Astrocyte (in vitro differentiated cells and primary cell): ENCODE measurements around the gene PHF1. TPM values are rescaled to one million over a fixed set of nuclear protein-coding genes. Genes with fewer than 3 reads are reported as not detected.
A peak's percentile ranks its signal among the peaks of the same experiment; 100 is the strongest.

Experiments used
- DNase-seq: peaks from one replicate; pipeline ENCODE4 v3.0.0-alpha.2; 2010; ENCODE audit warnings: low read depth
- FAIRE-seq: peaks from 2 replicates; lab custom pipeline; 2011; peaks lifted over from hg19 to GRCh38; lab: Jason Lieb, UNC
- H2AFZ ChIP-seq: 2 replicates; pipeline ENCODE4 v1.6.0; 2012; ENCODE audit warnings: low read depth, low read length, inconsistent platforms
- H3K27ac ChIP-seq: 2 replicates; pipeline ENCODE4 v1.5.1; 2011; ENCODE audit warnings: low read depth, low read length, inconsistent platforms
- H3K27me3 ChIP-seq: 2 replicates; pipeline ENCODE4 v1.6.0; 2011; ENCODE audit warnings: low read length, inconsistent platforms; ENCODE audit not compliant: insufficient read depth
- H3K36me3 ChIP-seq: 2 replicates; pipeline ENCODE4 v1.5.1; 2011; ENCODE audit warnings: low read length, inconsistent platforms; ENCODE audit not compliant: insufficient read depth
- H3K4me1 ChIP-seq: 2 replicates; pipeline ENCODE4 v1.5.1; 2011; ENCODE audit warnings: low read length, inconsistent platforms; ENCODE audit not compliant: insufficient read depth
- H3K4me2 ChIP-seq: 2 replicates; pipeline ENCODE4 v1.6.0; 2012; ENCODE audit warnings: low read length, inconsistent platforms
- H3K4me3 ChIP-seq: 2 replicates; pipeline ENCODE4 v1.5.1; 2011; ENCODE audit warnings: low read depth, mild to moderate bottlenecking, low read length, inconsistent platforms; ENCODE audit not compliant: insufficient read depth
- H3K79me2 ChIP-seq: 2 replicates; pipeline ENCODE4 v1.6.0; 2012; ENCODE audit warnings: mild to moderate bottlenecking, low read length, inconsistent platforms; ENCODE audit not compliant: insufficient read depth
- H3K9ac ChIP-seq: 2 replicates; pipeline ENCODE4 v1.6.0; 2012; ENCODE audit warnings: mild to moderate bottlenecking, low read length, inconsistent platforms
- H3K9me3 ChIP-seq: 2 replicates; pipeline ENCODE4 v1.5.1; 2012; ENCODE audit warnings: low read depth, mild to moderate bottlenecking, low read length, inconsistent platforms; ENCODE audit not compliant: insufficient read depth
- H4K20me1 ChIP-seq: 2 replicates; pipeline ENCODE4 v1.6.0; 2012; ENCODE audit warnings: low read length, inconsistent platforms; ENCODE audit not compliant: insufficient read depth
- H3K27ac Mint-ChIP-seq: one replicate; pipeline ENCODE4 v1.8.0; 2021; ENCODE audit warnings: mild to moderate bottlenecking, mixed read lengths; ENCODE audit not compliant: unreplicated experiment
- H3K27me3 Mint-ChIP-seq: one replicate; pipeline ENCODE4 v1.8.0; 2021; ENCODE audit warnings: low read depth, mixed read lengths; ENCODE audit not compliant: unreplicated experiment
- H3K36me3 Mint-ChIP-seq: one replicate; pipeline ENCODE4 v1.8.0; 2021; ENCODE audit warnings: low read depth, mixed read lengths; ENCODE audit not compliant: unreplicated experiment
- H3K4me1 Mint-ChIP-seq: one replicate; pipeline ENCODE4 v1.8.0; 2021; ENCODE audit warnings: low read depth, mixed read lengths; ENCODE audit not compliant: unreplicated experiment
- H3K4me3 Mint-ChIP-seq: one replicate; pipeline ENCODE4 v1.8.0; 2021; ENCODE audit warnings: mild to moderate bottlenecking, moderate library complexity, mixed read lengths; ENCODE audit not compliant: unreplicated experiment
- H3K9me3 Mint-ChIP-seq: one replicate; pipeline ENCODE4 v1.8.0; 2021; ENCODE audit warnings: mild to moderate bottlenecking, mixed read lengths; ENCODE audit not compliant: unreplicated experiment
- EZH2 ChIP-seq: IDR thresholded peaks from 2 replicates; pipeline ENCODE4 v1.6.1; 2012; ENCODE audit warnings: mild to moderate bottlenecking, low read length, inconsistent platforms; ENCODE audit not compliant: insufficient read depth
- total RNA-seq: library from RNA; stranded (reverse); gene quantifications from 2 replicates; pipeline ENCODE4 v1.2.1, GENCODE V29; 2021
- TF ChIP-seq, protein P1 (sequence below): IDR thresholded peaks from 2 replicates; pipeline ENCODE4 v1.5.1; 2011; ENCODE audit warnings: low read depth, mild to moderate bottlenecking, inconsistent platforms, low read length, moderate library complexity; ENCODE audit not compliant: insufficient read depth

PHF1 gene
- total RNA-seq, 1 donor from 2014 or later = 34.3 TPM

DNA sequence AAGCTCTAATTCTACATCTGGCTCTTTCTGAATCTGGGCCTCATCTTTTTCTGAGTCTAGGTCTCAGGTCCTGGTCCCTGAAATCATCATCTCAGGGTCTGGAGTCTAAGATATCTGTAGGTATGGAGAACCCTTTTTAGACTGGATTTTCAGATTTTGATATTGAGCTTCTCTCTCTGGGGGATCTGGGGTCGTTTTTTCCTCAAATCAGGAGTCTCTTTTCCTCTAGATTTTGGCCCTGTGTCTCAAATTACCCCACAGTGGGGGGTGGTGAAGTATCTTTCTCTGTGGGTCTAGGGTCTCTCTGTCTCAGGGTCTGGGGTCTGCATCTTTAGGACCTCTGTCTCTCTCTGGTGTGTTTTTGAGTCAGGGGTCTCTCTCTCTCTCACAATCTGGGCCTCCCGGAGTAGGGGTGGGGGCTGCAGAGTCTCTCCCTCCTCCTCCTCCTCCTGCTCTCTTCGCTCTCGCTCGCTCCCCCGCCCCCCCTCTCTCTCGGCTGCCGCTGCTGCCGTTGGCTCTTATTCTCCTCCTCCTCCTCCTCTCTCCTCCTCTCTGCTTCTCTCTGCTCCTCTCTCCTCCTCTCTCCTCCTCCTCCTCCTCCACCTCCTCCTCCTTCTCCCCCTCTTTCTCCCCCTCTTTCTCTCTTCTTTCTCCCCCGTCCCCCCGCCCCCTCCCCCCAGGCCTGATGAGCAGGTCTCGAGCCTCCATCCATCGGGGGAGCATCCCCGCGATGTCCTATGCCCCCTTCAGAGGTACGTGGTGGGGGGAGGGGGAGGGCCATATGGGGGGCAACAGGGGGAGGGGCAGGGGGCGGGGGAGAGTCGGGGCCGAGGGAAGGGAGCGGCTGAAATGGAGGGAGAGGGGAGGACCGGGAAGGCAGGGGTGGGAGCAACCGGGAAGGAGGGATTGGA, 9.0 kb downstream of the PHF1 start, which contains the start of gene SYNGAP1:
TSS of gene SYNGAP1 (plus strand) at position 486 of the 911 bp plus-strand sequence. CDS start at position 686, 200 bp downstream.
- Mint-ChIP-seq H3K27ac (peak within 1 kb of the TSS; percentile 98), H3K9me3 (no peaks in the 10 kb centered on the region), H3K27me3 (no peaks in the 10 kb centered on the region), H3K4me3 (peak within 1 kb of the TSS; percentile 98), H3K36me3 (peaks cover 7% of the 10 kb centered on the region), H3K4me1 (peaks cover 47% of the 10 kb centered on the region)
- Histone ChIP-seq H4K20me1 (peaks cover 20% of the 10 kb centered on the region), H3K9ac (peak within 1 kb of the TSS; percentile 78), H3K4me3 (peak within 1 kb of the TSS; percentile 49), H3K4me1 (peaks cover 36% of the 10 kb centered on the region), H2AFZ (no peak within 1 kb of the TSS), H3K27ac (peak within 1 kb of the TSS; percentile 98), H3K27me3 (no peaks in the 10 kb centered on the region), H3K36me3 (peaks cover 6% of the 10 kb centered on the region), H3K4me2 (peak within 1 kb of the TSS; percentile 97), H3K79me2 (peaks cover 34% of the 10 kb centered on the region), H3K9me3 (no peaks in the 10 kb centered on the region)
- TF ChIP-seq, protein P1, sequence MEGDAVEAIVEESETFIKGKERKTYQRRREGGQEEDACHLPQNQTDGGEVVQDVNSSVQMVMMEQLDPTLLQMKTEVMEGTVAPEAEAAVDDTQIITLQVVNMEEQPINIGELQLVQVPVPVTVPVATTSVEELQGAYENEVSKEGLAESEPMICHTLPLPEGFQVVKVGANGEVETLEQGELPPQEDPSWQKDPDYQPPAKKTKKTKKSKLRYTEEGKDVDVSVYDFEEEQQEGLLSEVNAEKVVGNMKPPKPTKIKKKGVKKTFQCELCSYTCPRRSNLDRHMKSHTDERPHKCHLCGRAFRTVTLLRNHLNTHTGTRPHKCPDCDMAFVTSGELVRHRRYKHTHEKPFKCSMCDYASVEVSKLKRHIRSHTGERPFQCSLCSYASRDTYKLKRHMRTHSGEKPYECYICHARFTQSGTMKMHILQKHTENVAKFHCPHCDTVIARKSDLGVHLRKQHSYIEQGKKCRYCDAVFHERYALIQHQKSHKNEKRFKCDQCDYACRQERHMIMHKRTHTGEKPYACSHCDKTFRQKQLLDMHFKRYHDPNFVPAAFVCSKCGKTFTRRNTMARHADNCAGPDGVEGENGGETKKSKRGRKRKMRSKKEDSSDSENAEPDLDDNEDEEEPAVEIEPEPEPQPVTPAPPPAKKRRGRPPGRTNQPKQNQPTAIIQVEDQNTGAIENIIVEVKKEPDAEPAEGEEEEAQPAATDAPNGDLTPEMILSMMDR = no peak
- TF ChIP-seq EZH2 = no peak
- DNase-seq (peak; percentile 57), FAIRE-seq (no peak)

DNA sequence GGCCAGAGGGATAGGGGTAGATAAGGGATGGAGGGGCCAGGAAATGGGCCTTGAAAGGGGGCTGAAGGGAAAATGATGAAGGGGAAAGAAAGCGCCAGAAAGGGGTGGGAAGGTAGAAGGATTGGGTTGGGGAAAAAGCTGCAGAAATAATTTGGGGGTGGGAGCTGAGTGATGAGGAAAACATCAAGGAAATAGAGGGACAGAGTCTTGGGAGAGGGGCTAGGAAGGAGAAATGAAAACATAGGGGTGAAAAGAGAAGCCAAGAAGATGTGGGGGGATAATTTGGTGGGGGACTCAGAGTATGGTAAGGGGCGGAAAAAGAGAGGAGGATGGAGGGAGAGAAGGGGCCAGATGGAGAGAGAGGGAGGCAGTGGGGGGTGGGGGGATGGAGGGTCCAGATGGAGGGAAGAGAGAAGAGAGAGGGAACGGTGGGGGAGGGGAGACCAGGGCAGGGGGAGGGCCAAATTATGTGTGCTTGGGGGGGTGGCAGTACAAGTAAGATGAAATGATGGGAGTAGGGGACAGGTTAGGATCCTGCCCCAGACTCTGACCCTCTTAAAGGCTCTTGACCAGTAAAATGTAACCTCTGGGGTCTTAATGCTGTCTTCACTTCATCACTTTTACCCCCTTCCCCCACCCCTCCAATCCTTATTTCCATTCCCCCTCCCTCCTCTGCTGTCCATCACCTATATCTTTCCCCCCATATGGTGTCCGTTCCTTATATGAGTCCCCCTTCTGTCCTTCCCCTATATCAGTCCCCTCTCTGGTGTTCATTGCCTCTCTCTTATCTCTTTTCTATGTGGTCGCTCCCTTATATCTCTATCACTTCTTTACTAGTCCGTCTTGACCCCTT, 9.9 kb downstream of the PHF1 start:
- no peaks in the 10 kb centered on the region for H3K9me3 ChIP-seq
- H3K4me2 ChIP-seq = peak overlapping the region; percentile 97
- no peaks in the 10 kb centered on the region for H3K27me3 ChIP-seq
- peak overlapping the region; percentile 70 for H3K27ac Mint-ChIP-seq
- H2AFZ ChIP-seq = no peak overlapping the region
- H3K4me1 ChIP-seq = peaks cover 36% of the 10 kb centered on the region
- H3K9ac ChIP-seq = peak overlapping the region; percentile 70
- H3K36me3 Mint-ChIP-seq = peaks cover 7% of the 10 kb centered on the region
- H3K79me2 ChIP-seq = peaks cover 25% of the 10 kb centered on the region
- TF ChIP-seq EZH2 = no peak
- TF ChIP-seq, protein P1 = no peak
- H3K4me3 ChIP-seq = peak overlapping the region; percentile 32
- H3K36me3 ChIP-seq = peaks cover 2% of the 10 kb centered on the region
- peaks cover 12% of the 10 kb centered on the region for H4K20me1 ChIP-seq
- peak overlapping the region; percentile 85 for H3K4me3 Mint-ChIP-seq
- FAIRE-seq (no peak), DNase-seq (no peak)
- peaks cover 47% of the 10 kb centered on the region for H3K4me1 Mint-ChIP-seq
- no peaks in the 10 kb centered on the region for H3K27me3 Mint-ChIP-seq
- no peaks in the 10 kb centered on the region for H3K9me3 Mint-ChIP-seq
- H3K27ac ChIP-seq = no peak overlapping the region
